H1 (cell line): ENCODE measurements around the gene KRTAP12-3.

Experiments used
- EZH2 ChIP-seq: fragments of 200-600 bp; sonication (generic); IDR thresholded peaks from 2 replicates; pipeline ENCODE4 v1.7.1; 2012; ENCODE audit warnings: low read depth, mild to moderate bottlenecking, moderate library complexity, low read length, inconsistent platforms; ENCODE audit not compliant: severe bottlenecking
- POLR2AphosphoS5 ChIP-seq: IDR thresholded peaks from 2 replicates; pipeline ENCODE4 v1.6.1; 2011; ENCODE audit warnings: low read depth, low read length

GRCh38 chr21:44671911-44672310 is 14.2 kb downstream of the KRTAP12-3 start:
- TF ChIP-seq EZH2 (no peak), POLR2AphosphoS5 (no peak)
